SK-N-SH treated with all-trans-retinoic acid at 6 μM for 48 hours (cell line): Measurements from ENCODE around the gene CEP85.

Experiments
- ATAC-seq: fragments of 200-7000 bp; cut with Tn5 transposase; 3 replicates; pipeline ENCODE4 v1.9.1; 2020; ENCODE audit warnings: mild to moderate bottlenecking, moderate library complexity
- ARNTL ChIP-seq: fragments of 450-650 bp; formaldehyde crosslinking; IDR thresholded peaks from 2 replicates; pipeline ENCODE4 v1.5.0; 2020; ENCODE audit warnings: low read depth, mild to moderate bottlenecking, moderate library complexity, borderline replicate concordance
- BACH2 ChIP-seq: fragments of 250-450 bp; sonication (Bioruptor Pico); IDR thresholded peaks from 2 replicates; pipeline ENCODE4 v1.9.0; 2021; ENCODE audit warnings: mild to moderate bottlenecking, borderline replicate concordance
- CREB5 ChIP-seq: fragments of 250-450 bp; sonication (Bioruptor Pico); IDR thresholded peaks from 2 replicates; pipeline ENCODE4 v1.5.1; 2020; ENCODE audit warnings: low read depth, mild to moderate bottlenecking, moderate library complexity
- ESRRG ChIP-seq: fragments of 250-450 bp; sonication (Bioruptor Pico); IDR thresholded peaks from 2 replicates; pipeline ENCODE4 v1.6.1; 2021; ENCODE audit warnings: mild to moderate bottlenecking
- GLIS3 ChIP-seq: fragments of 250-450 bp; sonication (Bioruptor Pico); IDR thresholded peaks from 2 replicates; pipeline ENCODE4 v1.5.0; 2020; ENCODE audit warnings: mild to moderate bottlenecking, moderate library complexity
- ISL1 ChIP-seq: fragments of 250-450 bp; sonication (Bioruptor Pico); IDR thresholded peaks from 2 replicates; pipeline ENCODE4 v2.1.2; 2022; ENCODE audit warnings: mild to moderate bottlenecking, moderate library complexity
- OSR1 ChIP-seq: fragments of 250-450 bp; sonication (Bioruptor Pico); IDR thresholded peaks from 2 replicates; pipeline ENCODE4 v1.8.0; 2022; ENCODE audit warnings: moderate library complexity, mild to moderate bottlenecking, inconsistent platforms
- PATZ1 ChIP-seq: fragments of 250-450 bp; sonication (Bioruptor Pico); IDR thresholded peaks from 2 replicates; pipeline ENCODE4 v1.8.0; 2020; ENCODE audit warnings: mild to moderate bottlenecking, moderate library complexity, borderline replicate concordance
- POU6F1 ChIP-seq: fragments of 250-450 bp; sonication (Bioruptor Pico); IDR thresholded peaks from 2 replicates; pipeline ENCODE4 v1.8.0; 2021; ENCODE audit warnings: low read depth, mild to moderate bottlenecking, moderate library complexity, borderline replicate concordance
- PPARA ChIP-seq: fragments of 250-450 bp; sonication (Bioruptor Pico); IDR thresholded peaks from 2 replicates; pipeline ENCODE4 v1.5.0; 2020; ENCODE audit warnings: mild to moderate bottlenecking, borderline replicate concordance
- RARB ChIP-seq: fragments of 250-450 bp; sonication (Bioruptor Pico); IDR thresholded peaks from 2 replicates; pipeline ENCODE4 v1.8.0; 2021; ENCODE audit warnings: mild to moderate bottlenecking, moderate library complexity
- SNAI2 ChIP-seq: fragments of 250-450 bp; sonication (Bioruptor Pico); IDR thresholded peaks from 2 replicates; pipeline ENCODE4 v1.5.0; 2020; ENCODE audit warnings: mild to moderate bottlenecking, moderate library complexity
- TOX ChIP-seq: fragments of 250-450 bp; sonication (Bioruptor Pico); IDR thresholded peaks from 2 replicates; pipeline ENCODE4 v1.8.0; 2021; ENCODE audit warnings: mild to moderate bottlenecking, moderate library complexity, borderline replicate concordance
- ZC3H10 ChIP-seq: fragments of 250-450 bp; sonication (Bioruptor Pico); IDR thresholded peaks from 2 replicates; pipeline ENCODE4 v1.5.1; 2021; ENCODE audit warnings: mild to moderate bottlenecking, moderate library complexity
- ZFP3 ChIP-seq: fragments of 250-450 bp; sonication (Bioruptor Pico); IDR thresholded peaks from 2 replicates; pipeline ENCODE4 v1.5.0; 2020; ENCODE audit warnings: mild to moderate bottlenecking, moderate library complexity
- ZFP30 ChIP-seq: fragments of 450-650 bp; formaldehyde crosslinking; IDR thresholded peaks from 2 replicates; pipeline ENCODE4 v1.5.0; 2022; ENCODE audit warnings: mild to moderate bottlenecking, moderate library complexity
- ZNF565 ChIP-seq: fragments of 450-650 bp; formaldehyde crosslinking; conservative IDR thresholded peaks from 2 replicates; pipeline ENCODE4 v1.5.0; 2020; ENCODE audit warnings: low read depth, mild to moderate bottlenecking, moderate library complexity
- ZNF70 ChIP-seq: fragments of 450-650 bp; formaldehyde crosslinking; IDR thresholded peaks from 2 replicates; pipeline ENCODE4 v1.5.0; 2020; ENCODE audit warnings: mild to moderate bottlenecking, moderate library complexity
- ZNF8 ChIP-seq: fragments of 450-650 bp; formaldehyde crosslinking; IDR thresholded peaks from 2 replicates; pipeline ENCODE4 v1.5.0; 2020; ENCODE audit warnings: mild to moderate bottlenecking, moderate library complexity
- TF ChIP-seq, protein P1 (sequence below): fragments of 250-450 bp; sonication (Bioruptor Pico); IDR thresholded peaks from 2 replicates; pipeline ENCODE4 v1.5.1; 2021; ENCODE audit warnings: mild to moderate bottlenecking, moderate library complexity
- TF ChIP-seq, protein P2 (sequence below): fragments of 250-450 bp; sonication (Bioruptor Pico); IDR thresholded peaks from 2 replicates; pipeline ENCODE4 v1.5.0; 2020; ENCODE audit warnings: mild to moderate bottlenecking, moderate library complexity

The CEP85 gene

DNA sequence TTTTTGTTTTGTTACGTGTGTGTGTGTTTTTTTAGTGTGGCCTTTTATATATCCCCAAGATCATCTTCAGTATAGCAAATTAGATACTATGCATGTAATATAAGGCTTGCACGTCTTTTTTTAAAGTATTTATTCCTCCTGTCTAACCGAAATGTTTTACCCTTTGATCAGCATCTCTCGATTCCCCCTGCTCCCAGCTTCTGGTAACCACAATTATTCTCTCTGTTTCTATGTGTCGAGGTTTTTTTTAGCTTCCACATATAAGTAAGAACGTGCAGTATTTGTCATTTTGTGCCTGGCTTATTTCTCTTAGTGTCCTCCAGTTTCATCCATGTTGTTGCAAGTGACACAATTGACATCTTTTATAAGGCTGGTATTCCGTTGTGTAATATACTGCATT is 18.7 kb downstream of the CEP85 start:
- no peak for ATAC-seq
- no peak for TF ChIP-seq GLIS3 (CRISPR knock-in tag)
- no peak for TF ChIP-seq ISL1 (CRISPR knock-in tag)
- TF ChIP-seq ESRRG (CRISPR knock-in tag), result no peak
- TF ChIP-seq CREB5 (CRISPR knock-in tag), result no peak
- no peak for TF ChIP-seq ZFP3
- TF ChIP-seq POU6F1 (CRISPR knock-in tag), result no peak
- TF ChIP-seq ARNTL (CRISPR knock-in tag), result no peak
- no peak for TF ChIP-seq PPARA
- TF ChIP-seq ZNF8 (CRISPR knock-in tag), result no peak
- no peak for TF ChIP-seq ZNF70 (CRISPR knock-in tag)
- TF ChIP-seq, protein P1, sequence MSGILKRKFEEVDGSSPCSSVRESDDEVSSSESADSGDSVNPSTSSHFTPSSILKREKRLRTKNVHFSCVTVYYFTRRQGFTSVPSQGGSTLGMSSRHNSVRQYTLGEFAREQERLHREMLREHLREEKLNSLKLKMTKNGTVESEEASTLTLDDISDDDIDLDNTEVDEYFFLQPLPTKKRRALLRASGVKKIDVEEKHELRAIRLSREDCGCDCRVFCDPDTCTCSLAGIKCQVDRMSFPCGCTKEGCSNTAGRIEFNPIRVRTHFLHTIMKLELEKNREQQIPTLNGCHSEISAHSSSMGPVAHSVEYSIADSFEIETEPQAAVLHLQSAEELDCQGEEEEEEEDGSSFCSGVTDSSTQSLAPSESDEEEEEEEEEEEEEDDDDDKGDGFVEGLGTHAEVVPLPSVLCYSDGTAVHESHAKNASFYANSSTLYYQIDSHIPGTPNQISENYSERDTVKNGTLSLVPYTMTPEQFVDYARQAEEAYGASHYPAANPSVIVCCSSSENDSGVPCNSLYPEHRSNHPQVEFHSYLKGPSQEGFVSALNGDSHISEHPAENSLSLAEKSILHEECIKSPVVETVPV (CRISPR knock-in tag), result no peak
- TF ChIP-seq ZC3H10, result no peak
- TF ChIP-seq TOX (CRISPR knock-in tag), result no peak

- TF ChIP-seq, protein P2, sequence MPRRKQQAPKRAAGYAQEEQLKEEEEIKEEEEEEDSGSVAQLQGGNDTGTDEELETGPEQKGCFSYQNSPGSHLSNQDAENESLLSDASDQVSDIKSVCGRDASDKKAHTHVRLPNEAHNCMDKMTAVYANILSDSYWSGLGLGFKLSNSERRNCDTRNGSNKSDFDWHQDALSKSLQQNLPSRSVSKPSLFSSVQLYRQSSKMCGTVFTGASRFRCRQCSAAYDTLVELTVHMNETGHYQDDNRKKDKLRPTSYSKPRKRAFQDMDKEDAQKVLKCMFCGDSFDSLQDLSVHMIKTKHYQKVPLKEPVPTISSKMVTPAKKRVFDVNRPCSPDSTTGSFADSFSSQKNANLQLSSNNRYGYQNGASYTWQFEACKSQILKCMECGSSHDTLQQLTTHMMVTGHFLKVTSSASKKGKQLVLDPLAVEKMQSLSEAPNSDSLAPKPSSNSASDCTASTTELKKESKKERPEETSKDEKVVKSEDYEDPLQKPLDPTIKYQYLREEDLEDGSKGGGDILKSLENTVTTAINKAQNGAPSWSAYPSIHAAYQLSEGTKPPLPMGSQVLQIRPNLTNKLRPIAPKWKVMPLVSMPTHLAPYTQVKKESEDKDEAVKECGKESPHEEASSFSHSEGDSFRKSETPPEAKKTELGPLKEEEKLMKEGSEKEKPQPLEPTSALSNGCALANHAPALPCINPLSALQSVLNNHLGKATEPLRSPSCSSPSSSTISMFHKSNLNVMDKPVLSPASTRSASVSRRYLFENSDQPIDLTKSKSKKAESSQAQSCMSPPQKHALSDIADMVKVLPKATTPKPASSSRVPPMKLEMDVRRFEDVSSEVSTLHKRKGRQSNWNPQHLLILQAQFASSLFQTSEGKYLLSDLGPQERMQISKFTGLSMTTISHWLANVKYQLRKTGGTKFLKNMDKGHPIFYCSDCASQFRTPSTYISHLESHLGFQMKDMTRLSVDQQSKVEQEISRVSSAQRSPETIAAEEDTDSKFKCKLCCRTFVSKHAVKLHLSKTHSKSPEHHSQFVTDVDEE, result no peak
- no peak for TF ChIP-seq POU6F1 (CRISPR knock-in tag)
- TF ChIP-seq ZNF8 (CRISPR knock-in tag), result no peak
- TF ChIP-seq ZC3H10, result no peak
- TF ChIP-seq TOX (CRISPR knock-in tag), result no peak
- TF ChIP-seq GLIS3 (CRISPR knock-in tag), result no peak
- no peak for TF ChIP-seq ZNF70 (CRISPR knock-in tag)
- no peak for TF ChIP-seq BACH2 (CRISPR knock-in tag)
- no peak for TF ChIP-seq CREB5 (CRISPR knock-in tag)
- TF ChIP-seq ZNF565 (CRISPR knock-in tag), result no peak
- no peak for TF ChIP-seq SNAI2 (CRISPR knock-in tag)
- TF ChIP-seq RARB, result no peak
- TF ChIP-seq ESRRG (CRISPR knock-in tag), result no peak
- TF ChIP-seq ZFP3, result no peak
- TF ChIP-seq PPARA, result no peak
- TF ChIP-seq ARNTL (CRISPR knock-in tag), result no peak
- TF ChIP-seq OSR1, result no peak
- no peak for TF ChIP-seq ZFP30 (CRISPR knock-in tag)
- TF ChIP-seq, protein P1 (CRISPR knock-in tag), result no peak
- no peak for TF ChIP-seq PATZ1 (CRISPR knock-in tag)
- ATAC-seq, result peak; percentile 88
Observed at GRCh38 chr1:26254404-26254803, 20.4 kb downstream of the CEP85 start.
